ENCODE results near the gene HSP90AA1.

The HSP90AA1 gene

GRCh38 chr14:102063808-102064429, 22.9 kb downstream of the HSP90AA1 start:
- no peak for DNase-seq

- DNase-seq: no peak
These were observed 23.6 kb downstream of the HSP90AA1 start for GRCh38 chr14:102063109-102063807.

GRCh38 chr14:102058961-102059360, 27.9 kb downstream of the HSP90AA1 start:
- no peak for DNase-seq

GRCh38 chr14:102058146-102058545, 28.7 kb downstream of the HSP90AA1 start:
- DNase-seq: no peak

GRCh38 chr14:102057480-102058114, 29.2 kb downstream of the HSP90AA1 start:
- DNase-seq: no peak

- DNase-seq: no peak
These were observed 30.0 kb downstream of the HSP90AA1 start for GRCh38 chr14:102056694-102057442.

GRCh38 chr14:102055181-102055901, 31.5 kb downstream of the HSP90AA1 start:
- no peak for DNase-seq

GRCh38 chr14:102052522-102052921, 34.3 kb downstream of the HSP90AA1 start:
- no peak for DNase-seq

GRCh38 chr14:102050625-102051024, 36.2 kb downstream of the HSP90AA1 start:
- DNase-seq: no peak

GRCh38 chr14:102050026-102050405, 36.8 kb downstream of the HSP90AA1 start:
- DNase-seq: no peak

- DNase-seq: no peak
These were observed 37.4 kb downstream of the HSP90AA1 start for GRCh38 chr14:102049258-102050025.

- DNase-seq: no peak
These were observed 38.9 kb downstream of the HSP90AA1 start for GRCh38 chr14:102047808-102048540.

GRCh38 chr14:102046337-102047278, 40.2 kb downstream of the HSP90AA1 start:
- DNase-seq: no peak

GRCh38 chr14:102044566-102044965, 42.3 kb downstream of the HSP90AA1 start:
- no peak for DNase-seq

GRCh38 chr14:102043251-102044025, 43.4 kb downstream of the HSP90AA1 start:
- no peak for DNase-seq

GRCh38 chr14:102042699-102043098, 44.1 kb downstream of the HSP90AA1 start:
- DNase-seq: no peak

GRCh38 chr14:102040153-102040552, 46.7 kb downstream of the HSP90AA1 start:
- DNase-seq: no peak

- DNase-seq: no peak
These were observed 47.7 kb downstream of the HSP90AA1 start for GRCh38 chr14:102039157-102039556.

GRCh38 chr14:102037686-102038085, 49.2 kb downstream of the HSP90AA1 start:
- DNase-seq: no peak

Data from NCI-H187 treated with DMSO at 0.1 percent for 48 hours (cell line).